H1 (cell line): ENCODE data around the gene SLC35F5. TPM values are rescaled to one million over a fixed set of nuclear protein-coding genes. Genes with fewer than 3 reads are reported as not detected.

Source experiments
- CTCF ChIA-PET: fragments of 300-600 bp; sonication (Branson Sonifier 250); formaldehyde crosslinking; loops from one replicate; lab custom pipeline; 2021; ENCODE audit not compliant: partially characterized antibody; lab: Charles Lee
- POLR2A ChIA-PET: fragments of 300-600 bp; sonication (Branson Sonifier 250); formaldehyde crosslinking; loops from one replicate; lab custom pipeline; 2021; ENCODE audit warnings: inconsistent platforms; ENCODE audit not compliant: partially characterized antibody; lab: Charles Lee
- DNase-seq, 2 experiments: peaks; one replicate each; pipeline versions ENCODE4 v3.0.0 to v3.0.0-alpha.2; 2010 to 2022; ENCODE audit warnings: low spot score in 2 of 2, low read depth in 1 of 2, mixed read lengths in 1 of 2
- FAIRE-seq: peaks from 2 replicates; lab custom pipeline; 2011; peaks lifted over from hg19 to GRCh38; lab: Jason Lieb, UNC
- H2AFZ ChIP-seq: 2 replicates; pipeline ENCODE4 v1.8.1; 2012; ENCODE audit warnings: low read length, inconsistent platforms
- H2AK5ac ChIP-seq: 2 replicates; pipeline ENCODE4 v1.6.1; 2013; ENCODE audit warnings: low read depth, low read length
- H2BK120ac ChIP-seq: replicated peaks from 2 replicates; pipeline ENCODE3; 2013; ENCODE audit warnings: low read depth, low read length, inconsistent platforms
- H2BK12ac ChIP-seq: 2 replicates; pipeline ENCODE4 v1.6.1; 2013; ENCODE audit warnings: low read depth, low read length
- H2BK15ac ChIP-seq: 2 replicates; pipeline ENCODE4 v1.6.1; 2013; ENCODE audit warnings: low read length
- H2BK20ac ChIP-seq: 2 replicates; pipeline ENCODE4 v1.6.1; 2013; ENCODE audit warnings: low read length
- H2BK5ac ChIP-seq: 2 replicates; pipeline ENCODE4 v1.6.1; 2013; ENCODE audit warnings: low read depth, low read length
- H3K14ac ChIP-seq: 2 replicates; pipeline ENCODE4 v1.6.1; 2013; ENCODE audit warnings: inconsistent platforms; ENCODE audit not compliant: insufficient read length
- H3K18ac ChIP-seq: 2 replicates; pipeline ENCODE4 v1.6.1; 2013; ENCODE audit warnings: low read length; ENCODE audit errors: extremely low read depth
- H3K23ac ChIP-seq: 2 replicates; pipeline ENCODE4 v1.6.1; 2013; ENCODE audit warnings: inconsistent platforms; ENCODE audit not compliant: insufficient read length
- H3K23me2 ChIP-seq: 2 replicates; pipeline ENCODE4 v1.6.1; 2013; ENCODE audit warnings: low read depth, low read length
- H3K27ac ChIP-seq: 2 replicates; pipeline ENCODE4 v1.6.1; 2011; ENCODE audit warnings: low read depth, low read length, inconsistent platforms
- H3K27me3 ChIP-seq, 4 experiments: replicated peaks in 1 of 4; 1 replicate in 1 of 4; 2 replicates in 3 of 4; pipeline versions ENCODE4 v1.6.1 to v1.8.1; 2011 to 2013; ENCODE audit warnings: low read length in 3 of 4, mild to moderate bottlenecking in 3 of 4, inconsistent platforms in 2 of 4, mixed read lengths in 2 of 4, moderate library complexity in 1 of 4; ENCODE audit not compliant: control insufficient read depth in 3 of 4, insufficient read depth in 3 of 4; ENCODE audit errors: extremely low read depth in 1 of 4
- H3K36me3 ChIP-seq, 4 experiments: 2 replicates each; pipeline versions ENCODE4 v1.6.1 to v1.8.1; 2011 to 2013; ENCODE audit warnings: mild to moderate bottlenecking in 4 of 4, low read length in 3 of 4, moderate library complexity in 2 of 4, control low read depth in 1 of 4, inconsistent platforms in 1 of 4; ENCODE audit not compliant: insufficient read depth in 4 of 4, control insufficient read depth in 2 of 4
- H3K4ac ChIP-seq: replicated peaks from 2 replicates; pipeline ENCODE3; 2013; ENCODE audit warnings: low read length, low read depth, mixed read lengths, inconsistent platforms; ENCODE audit not compliant: insufficient read length
- H3K4me1 ChIP-seq, 4 experiments: replicated peaks in 1 of 4; 1 replicate in 1 of 4; 2 replicates in 3 of 4; pipeline versions ENCODE4 v1.6.1 to v1.8.1; 2011 to 2013; ENCODE audit warnings: low read length in 3 of 4, inconsistent platforms in 2 of 4, mixed read lengths in 1 of 4; ENCODE audit not compliant: insufficient read depth in 4 of 4, control insufficient read depth in 3 of 4
- H3K4me2 ChIP-seq, 2 experiments: 2 replicates each; pipeline versions ENCODE4 v1.6.1 to v1.8.1; 2011 to 2013; ENCODE audit warnings: low read depth in 2 of 2, low read length in 2 of 2, control low read depth in 1 of 2, inconsistent platforms in 1 of 2, mild to moderate bottlenecking in 1 of 2; ENCODE audit not compliant: insufficient read depth in 1 of 2
- H3K4me3 ChIP-seq, 4 experiments: fragments of 200-600, 300-600 bp in 1 of 4; sonication (generic), shearing (Covaris generic), sonication (Bioruptor Twin) in 1 of 4; 2 replicates each; pipeline versions ENCODE4 v1.5.1 to v1.8.1; 2011 to 2016; ENCODE audit warnings: low read length in 4 of 4, low read depth in 3 of 4, control low read depth in 2 of 4, inconsistent platforms in 2 of 4, mild to moderate bottlenecking in 2 of 4, mixed read lengths in 1 of 4, moderate library complexity in 1 of 4; ENCODE audit not compliant: insufficient read depth in 2 of 4; ENCODE audit errors: extremely low read depth in 1 of 4
- H3K56ac ChIP-seq: replicated peaks from 2 replicates; pipeline ENCODE3; 2013; ENCODE audit warnings: low read depth, mild to moderate bottlenecking, mixed read lengths, low read length, inconsistent platforms; ENCODE audit not compliant: insufficient read length
- H3K79me1 ChIP-seq: 2 replicates; pipeline ENCODE4 v1.6.1; 2013; ENCODE audit warnings: low read depth, low read length, control low read depth
- H3K79me2 ChIP-seq, 2 experiments: 2 replicates each; pipeline versions ENCODE4 v1.6.1 to v1.8.1; 2012 to 2013; ENCODE audit warnings: low read length in 2 of 2, mild to moderate bottlenecking in 2 of 2, inconsistent platforms in 1 of 2; ENCODE audit not compliant: insufficient read depth in 2 of 2, control insufficient read depth in 1 of 2
- H3K9ac ChIP-seq, 4 experiments: replicated peaks in 1 of 4; 1 replicate in 1 of 4; 2 replicates in 3 of 4; pipeline versions ENCODE4 v1.6.1 to v1.8.1; 2011 to 2013; ENCODE audit warnings: low read depth in 3 of 4, low read length in 3 of 4, control low read depth in 2 of 4, mild to moderate bottlenecking in 2 of 4, moderate library complexity in 2 of 4, inconsistent platforms in 1 of 4; ENCODE audit errors: extremely low read depth in 1 of 4
- H3K9me3 ChIP-seq, 2 experiments: 2 replicates each; pipeline versions ENCODE4 v1.6.1 to v1.8.1; 2012 to 2013; ENCODE audit warnings: mild to moderate bottlenecking in 2 of 2, moderate library complexity in 2 of 2, control low read depth in 1 of 2, inconsistent platforms in 1 of 2, low read depth in 1 of 2, low read length in 1 of 2, mixed read lengths in 1 of 2; ENCODE audit not compliant: insufficient read depth in 2 of 2
- H4K20me1 ChIP-seq, 2 experiments: replicated peaks in 1 of 2; 2 replicates each; pipeline versions ENCODE3 to v1.8.1; 2011 to 2013; ENCODE audit warnings: inconsistent platforms in 2 of 2, low read length in 2 of 2, mild to moderate bottlenecking in 1 of 2; ENCODE audit not compliant: insufficient read depth in 2 of 2, control insufficient read depth in 1 of 2
- H4K5ac ChIP-seq: 2 replicates; pipeline ENCODE4 v1.6.1; 2013; ENCODE audit warnings: low read length, low read depth, mixed read lengths, inconsistent platforms; ENCODE audit not compliant: insufficient read length
- H4K8ac ChIP-seq: 2 replicates; pipeline ENCODE4 v1.8.0; 2013; ENCODE audit warnings: mild to moderate bottlenecking, moderate library complexity, low read length, inconsistent platforms; ENCODE audit not compliant: insufficient read depth; ENCODE audit errors: extremely low read depth
- H4K91ac ChIP-seq: replicated peaks from 2 replicates; pipeline ENCODE3; 2013; ENCODE audit warnings: low read length, mixed read lengths, inconsistent platforms; ENCODE audit not compliant: insufficient read length
- EP300 ChIP-seq, 2 experiments: IDR thresholded peaks; 1 replicate in 1 of 2; 2 replicates in 1 of 2; pipeline ENCODE4 v1.6.1; 2011 to 2012; ENCODE audit warnings: low read depth in 2 of 2, low read length in 2 of 2, mild to moderate bottlenecking in 2 of 2, borderline replicate concordance in 1 of 2, inconsistent platforms in 1 of 2, moderate library complexity in 1 of 2
- EZH2 ChIP-seq: fragments of 200-600 bp; sonication (generic); IDR thresholded peaks from 2 replicates; pipeline ENCODE4 v1.7.1; 2012; ENCODE audit warnings: low read depth, mild to moderate bottlenecking, moderate library complexity, low read length, inconsistent platforms; ENCODE audit not compliant: severe bottlenecking
- GTF2F1 ChIP-seq: IDR thresholded peaks from 2 replicates; pipeline ENCODE4 v1.6.1; 2012; ENCODE audit warnings: low read depth, low read length, improper control_type of control experiment, borderline replicate concordance
- JUND ChIP-seq: IDR thresholded peaks from 2 replicates; pipeline ENCODE4 v1.6.1; 2011; ENCODE audit warnings: mild to moderate bottlenecking, improper control_type of control experiment, low read length
- MAX ChIP-seq: IDR thresholded peaks from 2 replicates; pipeline ENCODE4 v1.6.1; 2012; ENCODE audit warnings: inconsistent platforms
- POLR2A ChIP-seq, 2 experiments: IDR thresholded peaks; 1 replicate in 1 of 2; 2 replicates in 1 of 2; pipeline ENCODE4 v1.6.1; 2011; ENCODE audit warnings: low read depth in 2 of 2, low read length in 2 of 2, mild to moderate bottlenecking in 2 of 2; ENCODE audit errors: control extremely low read depth in 1 of 2
- RXRA ChIP-seq: IDR thresholded peaks from 2 replicates; pipeline ENCODE4 v1.6.1; 2011; ENCODE audit warnings: low read depth, mild to moderate bottlenecking, low read length, moderate library complexity; ENCODE audit not compliant: insufficient read depth
- SIX5 ChIP-seq: IDR thresholded peaks from 2 replicates; pipeline ENCODE4 v1.6.1; 2011; ENCODE audit warnings: mild to moderate bottlenecking, low read depth, low read length
- SP1 ChIP-seq: IDR thresholded peaks from 2 replicates; pipeline ENCODE4 v1.6.1; 2011; ENCODE audit warnings: low read depth, low read length
- TAF7 ChIP-seq: optimal IDR thresholded peaks from 2 replicates; pipeline ENCODE3; 2011; ENCODE audit warnings: low read depth, mild to moderate bottlenecking, inconsistent platforms, low read length, moderate library complexity, borderline replicate concordance
- TBP ChIP-seq: IDR thresholded peaks from 2 replicates; pipeline ENCODE4 v1.6.1; 2011; ENCODE audit warnings: low read depth, low read length, improper control_type of control experiment
- WGBS, 2 experiments: shearing (Covaris generic) in 1 of 2; methylation state at CpG; one replicate each; pipeline versions ENCODE4 v1.1.6 to v1.1.7; 2013 to 2015; ENCODE audit warnings: low lambda C conversion rate in 2 of 2, mixed read lengths in 2 of 2, inconsistent platforms in 1 of 2, low coverage in 1 of 2, missing lambda C conversion rate in 1 of 2; ENCODE audit not compliant: insufficient replicate concordance in 2 of 2, insufficient coverage in 1 of 2, insufficient read length in 1 of 2; ENCODE audit errors: extremely low coverage in 1 of 2, missing lambda C conversion rate in 1 of 2; 5-methylcytosine and 5-hydroxymethylcytosine counted together
- polyA plus RNA-seq, 7 experiments: library from polyadenylated mRNA; depleted of rRNA in 3 of 7; stranded (reverse) in 5 of 7; unstranded in 2 of 7; fragments of >200 nt in 5 of 7; fragments of 200-250 nt in 2 of 7; gene quantifications; 1 replicate in 5 of 7; 2 replicates in 1 of 7; 4 replicates in 1 of 7; pipeline versions ENCODE4 v1.2.1 to v1.2.3, GENCODE V29; 2011 to 2013; ENCODE audit warnings: missing spikeins in 2 of 7, mixed read lengths in 2 of 7
- total RNA-seq: library from RNA; stranded (reverse); fragmentation: NEBNext Ultra II Directional; extraction: Animal tissue kit (Norgen Biotek cat#: 25700); gene quantifications from 2 replicates; pipeline ENCODE4 v1.2.1, GENCODE V29; 2021
- TF ChIP-seq, protein P1 (sequence below): IDR thresholded peaks from 2 replicates; pipeline ENCODE4 v1.6.1; 2012; ENCODE audit warnings: low read length, inconsistent platforms

Gene SLC35F5
- total and polyA plus RNA-seq, 2 of the 8 experiments (the other 6 are each of a cell fraction or from before 2014, with no cell fraction given): 11.8 to 22.2 TPM

DNA sequence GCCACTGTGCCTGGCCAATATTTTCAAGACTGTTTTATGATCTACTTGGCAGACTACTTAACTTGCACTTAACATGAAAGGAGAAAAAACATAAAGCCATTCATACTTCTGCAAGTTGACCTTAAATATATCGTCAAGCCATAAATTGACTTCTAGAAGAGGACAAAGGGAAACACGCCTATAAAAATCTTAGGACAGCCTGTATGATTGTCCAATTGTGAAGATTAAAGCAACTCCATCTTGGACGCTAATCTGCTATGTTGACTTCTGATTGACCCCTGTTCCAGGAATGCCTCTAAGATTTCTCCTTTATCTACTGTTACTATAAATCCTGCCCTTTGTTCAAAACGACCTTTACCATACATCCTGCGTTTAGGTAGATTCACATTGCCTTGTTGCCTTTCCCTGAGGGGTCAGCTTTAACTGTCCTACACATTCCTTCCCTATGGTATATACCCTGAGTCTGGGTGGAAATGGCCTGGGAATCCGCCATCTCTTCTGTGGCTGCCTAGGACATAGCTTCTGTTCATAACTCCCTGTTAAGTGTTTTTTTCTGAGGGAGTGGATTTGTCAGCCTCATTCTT lies 40.2 kb upstream of the SLC35F5 start:
- no peak overlapping the region for H3K4me2 ChIP-seq
- no peak overlapping the region for H4K5ac ChIP-seq
- H3K9me3 ChIP-seq: no peaks in the 10 kb centered on the region
- ChIA-PET CTCF (interaction anchor here (0.7 kb wide), 1 partner anchor 11 kb away, joined by 4 read pairs; no protein-coding TSS in a partner anchor), POLR2A (no interaction called here)
- no peak overlapping the region for H3K56ac ChIP-seq
- no peaks in the 10 kb centered on the region for H3K79me2 ChIP-seq
- no peak overlapping the region for H2BK120ac ChIP-seq
- no peaks in the 10 kb centered on the region for H3K36me3 ChIP-seq
- 89% methylated on average over 6 of the region's 6 CpGs; no CpG with 5 or more reads in 1 of the 2 experiments for WGBS, 2 experiments
- no peak overlapping the region for H4K8ac ChIP-seq
- H3K23ac ChIP-seq: no peak overlapping the region
- no peaks in the 10 kb centered on the region for H3K23me2 ChIP-seq
- no peak overlapping the region for H2BK5ac ChIP-seq
- H3K4me3 ChIP-seq: no peak overlapping the region
- H3K4me1 ChIP-seq: no peaks in the 10 kb centered on the region; a peak in 2 of 7 replicates
- H2AFZ ChIP-seq: no peak overlapping the region; the same call in 1 of the 2 replicates
- H4K20me1 ChIP-seq: no peaks in the 10 kb centered on the region
- no peaks in the 10 kb centered on the region for H3K79me1 ChIP-seq
- DNase-seq: no peak
- no peak overlapping the region for H2BK15ac ChIP-seq
- no peak overlapping the region for H2BK12ac ChIP-seq
- FAIRE-seq: no peak
- no peak overlapping the region for H3K14ac ChIP-seq
- no peak overlapping the region for H3K27ac ChIP-seq
- H2BK20ac ChIP-seq: no peak overlapping the region
- H3K4ac ChIP-seq: no peak overlapping the region
- H3K18ac ChIP-seq: no peak overlapping the region
- no peak overlapping the region for H4K91ac ChIP-seq
- H3K9ac ChIP-seq: no peak overlapping the region
- H2AK5ac ChIP-seq: no peak overlapping the region
- no peaks in the 10 kb centered on the region for H3K27me3 ChIP-seq
- TF ChIP-seq JUND: no peak
- no peak for TF ChIP-seq SIX5
- no peak for TF ChIP-seq TAF7
- no peak for TF ChIP-seq EZH2
- TF ChIP-seq EP300 (IDR thresholded peaks at IDR 0.05; ENCODE audit: borderline replicate concordance in 1 of 2, low read depth in 2 of 2, low read length in 2 of 2): no peak
- no peak for TF ChIP-seq TBP
- TF ChIP-seq POLR2A (IDR thresholded peaks at IDR 0.05; ENCODE audit: control extremely low read depth in 1 of 2, low read depth in 2 of 2, low read length in 2 of 2): no peak
- TF ChIP-seq MAX: no peak
- TF ChIP-seq GTF2F1: no peak
- TF ChIP-seq RXRA: no peak
- TF ChIP-seq, protein P1, sequence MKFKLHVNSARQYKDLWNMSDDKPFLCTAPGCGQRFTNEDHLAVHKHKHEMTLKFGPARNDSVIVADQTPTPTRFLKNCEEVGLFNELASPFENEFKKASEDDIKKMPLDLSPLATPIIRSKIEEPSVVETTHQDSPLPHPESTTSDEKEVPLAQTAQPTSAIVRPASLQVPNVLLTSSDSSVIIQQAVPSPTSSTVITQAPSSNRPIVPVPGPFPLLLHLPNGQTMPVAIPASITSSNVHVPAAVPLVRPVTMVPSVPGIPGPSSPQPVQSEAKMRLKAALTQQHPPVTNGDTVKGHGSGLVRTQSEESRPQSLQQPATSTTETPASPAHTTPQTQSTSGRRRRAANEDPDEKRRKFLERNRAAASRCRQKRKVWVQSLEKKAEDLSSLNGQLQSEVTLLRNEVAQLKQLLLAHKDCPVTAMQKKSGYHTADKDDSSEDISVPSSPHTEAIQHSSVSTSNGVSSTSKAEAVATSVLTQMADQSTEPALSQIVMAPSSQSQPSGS: no peak
- TF ChIP-seq SP1: no peak
